PC-3 (cell line): ENCODE data around the gene PRR5L. TPM values are rescaled to one million over a fixed set of nuclear protein-coding genes. Genes with fewer than 3 reads are reported as not detected.

Experiments used
- ATAC-seq: fragments of 200-7000 bp; cut with Tn5 transposase; 2 replicates; pipeline ENCODE4 v1.9.1; 2020; ENCODE audit warnings: mild to moderate bottlenecking, moderate library complexity
- BruUV-seq: library from RNA; stranded (reverse); fragments of 400-500 nt; replicated peaks from 2 replicates; lab custom pipeline; 2021; lab: Mats Ljungman, UMichigan
- CTCF ChIA-PET: fragments of 300-600 bp; sonication (Branson Sonifier 250); formaldehyde crosslinking; loops from one replicate; lab custom pipeline; 2022; ENCODE audit warnings: antibody characterized with exemption; lab: Charles Lee
- POLR2A ChIA-PET: fragments of 300-600 bp; sonication (Branson Sonifier 250); formaldehyde crosslinking; loops from one replicate; lab custom pipeline; 2022; ENCODE audit warnings: antibody characterized with exemption; ENCODE audit not compliant: unreplicated experiment; lab: Charles Lee
- DNase-seq: peaks from one replicate; pipeline ENCODE4 v3.0.0-alpha.2; 2015
- H2AFZ ChIP-seq: fragments of 300-600 bp; sonication (generic); 2 replicates; pipeline ENCODE4 v1.6.0; 2016; ENCODE audit warnings: antibody characterized with exemption, low read length
- H3F3A ChIP-seq: fragments of 300-600 bp; sonication (generic); one replicate; pipeline ENCODE4 v1.6.0; 2017; ENCODE audit warnings: antibody characterized with exemption, low read length, control low read depth, mild to moderate bottlenecking; ENCODE audit not compliant: unreplicated experiment
- H3K27ac ChIP-seq: fragments of 300-600 bp; sonication (generic); 2 replicates; pipeline ENCODE4 v1.5.1; 2016; ENCODE audit warnings: mild to moderate bottlenecking, low read length
- H3K27me3 ChIP-seq: fragments of 300-600 bp; sonication (generic); 2 replicates; pipeline ENCODE4 v1.6.1; 2016; ENCODE audit warnings: low read length, mixed read lengths
- H3K36me3 ChIP-seq: fragments of 300-600 bp; sonication (generic); 2 replicates; pipeline ENCODE4 v1.6.1; 2016; ENCODE audit warnings: low read depth, mixed run types, low read length, mixed read lengths
- H3K4me1 ChIP-seq: fragments of 300-600 bp; sonication (generic); 2 replicates; pipeline ENCODE4 v1.5.1; 2016; ENCODE audit warnings: low read length; ENCODE audit not compliant: insufficient read depth
- H3K4me2 ChIP-seq: fragments of 300-600 bp; sonication (generic); 2 replicates; pipeline ENCODE4 v1.6.0; 2016; ENCODE audit warnings: low read length
- H3K4me3 ChIP-seq: fragments of 300-600 bp; sonication (generic); 2 replicates; pipeline ENCODE4 v1.5.1; 2016; ENCODE audit warnings: mild to moderate bottlenecking, low read length, mixed read lengths
- H3K79me2 ChIP-seq: fragments of 300-600 bp; sonication (generic); 2 replicates; pipeline ENCODE4 v1.6.1; 2017; ENCODE audit warnings: low read length, mixed read lengths
- H3K9ac ChIP-seq: fragments of 300-600 bp; sonication (generic); 2 replicates; pipeline ENCODE4 v1.6.0; 2016; ENCODE audit warnings: mild to moderate bottlenecking, low read length
- H3K9me2 ChIP-seq: fragments of 300-600 bp; sonication (generic); replicated peaks from 2 replicates; pipeline ENCODE4 v1.6.1; 2016; ENCODE audit warnings: mixed run types, low read length, mixed read lengths
- H3K9me3 ChIP-seq: fragments of 300-600 bp; sonication (generic); 2 replicates; pipeline ENCODE4 v1.6.1; 2016; ENCODE audit warnings: low read length, mixed read lengths
- H4K20me1 ChIP-seq: fragments of 300-600 bp; sonication (generic); 2 replicates; pipeline ENCODE4 v1.6.1; 2016; ENCODE audit warnings: low read length, mixed read lengths
- EZH2 ChIP-seq: fragments of 300-600 bp; sonication (generic); IDR thresholded peaks from one replicate; pipeline ENCODE4 v1.6.1; 2017; ENCODE audit warnings: antibody characterized with exemption, mild to moderate bottlenecking, low read length; ENCODE audit not compliant: unreplicated experiment
- EZH2phosphoT487 ChIP-seq: fragments of 300-600 bp; sonication (generic); IDR thresholded peaks from 2 replicates; pipeline ENCODE4 v1.6.1; 2018; ENCODE audit warnings: mild to moderate bottlenecking, antibody characterized with exemption, low read length, borderline replicate concordance
- intact Hi-C: fragments of 100-400 bp; cut with micrococcal nuclease; formaldehyde crosslinking; loops from 2 replicates; pipeline ENCODE4 v1.9.0; 2023
- total RNA-seq: library from RNA; depleted of rRNA; stranded (reverse); fragments of >200 nt; gene quantifications from 2 replicates; pipeline ENCODE4 v1.2.3, GENCODE V29; 2014
- TF ChIP-seq, protein P1 (sequence below): fragments of 300-600 bp; sonication (generic); conservative IDR thresholded peaks from 2 replicates; pipeline ENCODE4 v1.5.1; 2017; ENCODE audit warnings: antibody characterized with exemption, low read depth, mild to moderate bottlenecking, low read length

Gene PRR5L
- total RNA-seq, 1 experiment from 2014 or later = 4.7 TPM

DNA sequence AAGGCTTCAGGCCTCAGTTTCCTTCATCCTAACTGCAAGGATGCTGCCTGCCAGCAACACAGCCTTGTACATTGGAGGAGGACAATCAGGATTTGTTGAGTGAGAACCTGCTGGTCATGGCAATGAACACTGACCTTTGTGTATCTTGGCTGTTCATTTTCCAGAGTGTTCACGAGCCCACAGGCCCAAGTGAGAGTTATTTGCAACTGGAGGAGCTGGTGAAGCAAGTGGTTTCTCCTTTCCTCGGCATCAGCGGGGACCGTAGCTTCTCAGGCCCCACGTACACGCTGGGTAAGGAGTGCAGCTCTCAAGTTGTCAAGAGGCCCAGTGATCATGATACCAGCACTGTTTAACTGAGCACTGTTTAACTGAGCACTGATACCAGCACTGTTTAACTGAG is 155.0 kb downstream of the PRR5L start:
- no peaks in the 10 kb centered on the region for H3F3A ChIP-seq
- no peak overlapping the region for H3K4me3 ChIP-seq
- ATAC-seq (no peak), DNase-seq (no peak)
- H3K36me3 ChIP-seq = no peaks in the 10 kb centered on the region
- H4K20me1 ChIP-seq = no peaks in the 10 kb centered on the region
- no peaks in the 10 kb centered on the region for H3K79me2 ChIP-seq
- TF ChIP-seq EZH2phosphoT487 = no peak
- intact Hi-C loops = no loop called here
- H3K9me3 ChIP-seq = no peaks in the 10 kb centered on the region
- no peak overlapping the region for H3K9ac ChIP-seq
- no peak overlapping the region for H2AFZ ChIP-seq
- H3K4me2 ChIP-seq = no peak overlapping the region
- no peaks in the 10 kb centered on the region for H3K9me2 ChIP-seq
- no peaks in the 10 kb centered on the region for H3K27me3 ChIP-seq
- ChIA-PET POLR2A (no interaction called here), CTCF (no interaction called here)
- BruUV-seq = no TSS peak
- H3K27ac ChIP-seq = no peak overlapping the region
- H3K4me1 ChIP-seq = peaks cover 61% of the 10 kb centered on the region

DNA sequence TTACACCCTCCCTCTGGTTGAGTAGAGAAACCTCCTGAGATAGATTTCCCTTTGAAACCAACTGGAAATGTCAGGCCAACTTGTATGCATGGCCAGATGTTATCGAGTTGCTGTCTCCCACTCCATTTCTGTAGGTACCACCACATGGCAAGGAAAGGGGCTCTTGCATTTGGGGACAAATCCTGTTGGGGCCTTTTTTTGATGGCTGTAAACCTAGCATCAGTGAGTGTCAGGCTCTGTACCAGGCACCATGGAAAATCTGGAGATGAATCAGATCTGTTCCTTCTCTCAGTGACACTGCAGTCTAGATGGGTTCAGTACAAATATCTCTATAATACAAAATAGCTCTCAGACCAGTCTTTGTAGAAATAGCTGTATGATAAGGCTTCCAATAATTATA is 155.6 kb downstream of the PRR5L start:
- POLR2A ChIA-PET = no interaction called here
- Histone ChIP-seq H3K27ac (no peak overlapping the region), H3K9me2 (no peaks in the 10 kb centered on the region), H3K4me3 (no peak overlapping the region), H3K9ac (no peak overlapping the region), H2AFZ (no peak overlapping the region), H3K27me3 (no peaks in the 10 kb centered on the region), H3K4me1 (peaks cover 65% of the 10 kb centered on the region), H3F3A (no peaks in the 10 kb centered on the region), H4K20me1 (no peaks in the 10 kb centered on the region), H3K36me3 (no peaks in the 10 kb centered on the region), H3K4me2 (no peak overlapping the region), H3K9me3 (no peaks in the 10 kb centered on the region), H3K79me2 (no peaks in the 10 kb centered on the region)
- CTCF ChIA-PET = no interaction called here
- BruUV-seq = no TSS peak
- intact Hi-C loops = no loop called here
- ATAC-seq = no peak
- no peak for DNase-seq
- TF ChIP-seq, protein P1, sequence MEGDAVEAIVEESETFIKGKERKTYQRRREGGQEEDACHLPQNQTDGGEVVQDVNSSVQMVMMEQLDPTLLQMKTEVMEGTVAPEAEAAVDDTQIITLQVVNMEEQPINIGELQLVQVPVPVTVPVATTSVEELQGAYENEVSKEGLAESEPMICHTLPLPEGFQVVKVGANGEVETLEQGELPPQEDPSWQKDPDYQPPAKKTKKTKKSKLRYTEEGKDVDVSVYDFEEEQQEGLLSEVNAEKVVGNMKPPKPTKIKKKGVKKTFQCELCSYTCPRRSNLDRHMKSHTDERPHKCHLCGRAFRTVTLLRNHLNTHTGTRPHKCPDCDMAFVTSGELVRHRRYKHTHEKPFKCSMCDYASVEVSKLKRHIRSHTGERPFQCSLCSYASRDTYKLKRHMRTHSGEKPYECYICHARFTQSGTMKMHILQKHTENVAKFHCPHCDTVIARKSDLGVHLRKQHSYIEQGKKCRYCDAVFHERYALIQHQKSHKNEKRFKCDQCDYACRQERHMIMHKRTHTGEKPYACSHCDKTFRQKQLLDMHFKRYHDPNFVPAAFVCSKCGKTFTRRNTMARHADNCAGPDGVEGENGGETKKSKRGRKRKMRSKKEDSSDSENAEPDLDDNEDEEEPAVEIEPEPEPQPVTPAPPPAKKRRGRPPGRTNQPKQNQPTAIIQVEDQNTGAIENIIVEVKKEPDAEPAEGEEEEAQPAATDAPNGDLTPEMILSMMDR = no peak
- TF ChIP-seq EZH2phosphoT487 (no peak), EZH2 (no peak)

DNA sequence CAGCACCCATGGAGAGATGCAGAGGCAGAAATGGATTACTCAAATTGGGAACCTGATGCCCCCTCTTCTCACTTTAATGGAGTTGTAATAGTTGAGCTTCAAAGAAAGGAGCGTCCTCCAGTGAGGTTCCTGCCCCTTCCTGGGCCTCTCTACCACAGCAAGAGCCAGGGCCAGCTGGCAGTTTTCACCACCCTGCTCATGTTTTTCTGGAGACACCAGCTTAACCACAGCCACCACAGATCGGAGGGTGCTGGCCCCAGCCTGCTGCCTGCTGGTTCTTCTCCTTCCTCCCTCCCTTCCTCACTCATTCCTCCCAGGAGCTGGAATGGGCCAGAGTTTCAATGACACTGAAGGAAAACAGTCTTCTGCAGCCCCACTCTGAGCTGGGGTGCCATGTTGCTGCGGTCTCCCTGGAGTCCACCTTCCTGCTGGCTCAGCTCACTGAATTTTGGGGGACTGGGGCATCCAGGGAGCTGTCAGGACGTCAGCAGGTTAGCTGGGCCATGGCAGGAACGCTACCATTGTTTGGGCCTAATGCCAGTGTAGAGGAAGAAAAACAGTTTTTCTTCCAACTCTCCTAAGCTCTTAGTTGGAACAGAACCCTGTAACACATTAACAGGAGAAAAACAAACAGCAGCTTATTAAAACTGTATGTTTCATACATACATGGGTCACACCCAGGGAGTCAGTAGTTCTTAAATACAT is 156.3 kb downstream of the PRR5L start:
- Histone ChIP-seq H3K4me3 (no peak overlapping the region), H3K27me3 (no peaks in the 10 kb centered on the region), H3K9ac (no peak overlapping the region), H3K9me3 (no peaks in the 10 kb centered on the region), H3K4me1 (peaks cover 58% of the 10 kb centered on the region), H3F3A (no peaks in the 10 kb centered on the region), H3K36me3 (no peaks in the 10 kb centered on the region), H4K20me1 (no peaks in the 10 kb centered on the region), H3K4me2 (peak overlapping the region; percentile 68; the same call in 1 of the 2 replicates), H3K79me2 (no peaks in the 10 kb centered on the region), H2AFZ (no peak overlapping the region), H3K9me2 (no peaks in the 10 kb centered on the region), H3K27ac (no peak overlapping the region)
- TF ChIP-seq EZH2 = no peak
- TF ChIP-seq, protein P1 = no peak
- no peak for TF ChIP-seq EZH2phosphoT487
- DNase-seq = no peak
- intact Hi-C loops = no loop called here
- no TSS peak for BruUV-seq
- ATAC-seq = no peak
- ChIA-PET POLR2A (no interaction called here), CTCF (no interaction called here)
